SK-N-MC (cell line): Measurements from ENCODE around the gene PHF2.

Experiments used
- DNase-seq: peaks from one replicate; pipeline ENCODE4 v3.0.0-alpha.2; 2011; ENCODE audit warnings: low read depth, low spot score
- H3K27ac ChIP-seq: fragments of 200-600 bp; sonication (generic); 2 replicates; pipeline ENCODE4 v1.5.1; 2016; ENCODE audit warnings: mixed run types
- H3K36me3 ChIP-seq: fragments of 200-600 bp; sonication (generic); 2 replicates; pipeline ENCODE4 v1.6.1; 2017; ENCODE audit warnings: antibody characterized with exemption, low read length, mixed read lengths; ENCODE audit not compliant: insufficient read depth
- H3K4me3 ChIP-seq: fragments of 200-600 bp; sonication (generic); 2 replicates; pipeline ENCODE4 v1.5.1; 2016
- H3K9ac ChIP-seq: fragments of 200-600 bp; sonication (generic); 2 replicates; pipeline ENCODE4 v1.8.0; 2017; ENCODE audit warnings: mixed run types, mixed read lengths; ENCODE audit not compliant: insufficient read length
- H3K9me3 ChIP-seq: fragments of 200-600 bp; sonication (generic); 2 replicates; pipeline ENCODE4 v1.6.1; 2017; ENCODE audit warnings: low read depth, mild to moderate bottlenecking, antibody characterized with exemption, low read length, moderate library complexity, mixed read lengths
- EZH2 ChIP-seq: fragments of 200-600 bp; sonication (generic); IDR thresholded peaks from one replicate; pipeline ENCODE4 v1.6.1; 2017; ENCODE audit warnings: antibody characterized with exemption
- FOXP2 ChIP-seq: optimal IDR thresholded peaks from 2 replicates; pipeline ENCODE3; 2011; ENCODE audit warnings: mild to moderate bottlenecking, moderate library complexity; ENCODE audit not compliant: insufficient read depth; ENCODE audit errors: extremely low read length, control extremely low read depth
- POLR2AphosphoS5 ChIP-seq: IDR thresholded peaks from 2 replicates; pipeline ENCODE4 v1.6.1; 2012; ENCODE audit warnings: mild to moderate bottlenecking, low read depth, low read length, borderline replicate concordance

PHF2 gene

DNA sequence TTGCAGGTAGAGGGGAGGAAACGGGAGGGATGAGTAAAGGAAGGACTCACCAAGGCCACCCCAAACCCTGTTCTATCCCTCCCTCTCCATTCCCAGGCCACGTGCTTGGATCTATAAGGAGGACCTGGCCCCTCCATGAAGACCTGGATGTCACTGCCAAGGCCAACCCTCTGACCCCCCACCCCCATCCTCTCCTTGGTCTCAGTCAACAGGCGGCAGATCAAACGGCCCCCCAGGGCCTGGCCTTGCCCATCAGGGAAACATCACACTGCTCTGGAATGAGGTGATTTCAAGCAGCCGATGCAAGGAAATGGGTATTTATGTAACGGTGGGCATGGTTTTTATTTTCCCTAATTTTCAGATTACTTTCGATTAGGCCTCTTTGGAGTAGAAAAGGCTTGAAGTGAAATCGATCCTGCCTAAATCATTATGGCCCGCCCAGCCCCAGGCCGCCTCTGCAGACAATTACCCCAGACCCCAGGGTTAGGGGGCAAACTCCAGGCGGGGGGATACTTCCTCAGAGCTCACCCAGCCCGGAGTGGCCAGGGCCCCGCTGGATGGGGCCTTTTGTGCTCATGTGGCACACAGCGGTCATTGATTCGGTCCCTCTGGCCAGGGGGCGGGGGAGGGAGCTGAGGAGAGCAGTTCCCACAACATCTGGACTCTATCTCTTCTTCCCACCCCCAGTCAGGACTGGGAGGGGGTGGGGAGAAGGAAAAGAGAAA, 125.3 kb downstream of the PHF2 start:
- Histone ChIP-seq H3K36me3 (no peaks in the 10 kb centered on the region), H3K4me3 (no peak overlapping the region), H3K9me3 (no peaks in the 10 kb centered on the region), H3K9ac (no peak overlapping the region), H3K27ac (no peak overlapping the region)
- no peak for DNase-seq
- TF ChIP-seq POLR2AphosphoS5 (no peak), EZH2 (no peak), FOXP2 (no peak)

DNA sequence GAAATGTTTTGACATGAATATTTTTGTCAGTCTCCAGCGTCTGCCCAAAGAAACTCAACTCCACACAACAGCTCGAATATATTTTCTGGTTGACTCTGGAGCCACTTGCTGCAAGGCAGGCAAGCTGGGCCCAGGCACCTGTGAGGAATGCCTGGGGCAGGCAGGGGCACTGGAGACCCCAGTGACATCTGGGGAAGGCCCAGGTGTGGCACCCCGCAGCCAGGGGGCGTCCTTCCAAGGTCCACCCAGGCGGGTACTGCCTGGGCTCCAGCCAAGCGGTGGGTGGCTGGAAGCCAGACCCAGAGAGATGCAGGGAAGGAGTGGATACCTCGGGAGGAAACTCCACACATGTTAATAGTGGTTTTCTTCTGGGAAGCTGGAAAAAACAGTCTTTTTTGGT, 125.9 kb downstream of the PHF2 start:
- no peak overlapping the region for H3K4me3 ChIP-seq
- no peak overlapping the region for H3K9ac ChIP-seq
- no peaks in the 10 kb centered on the region for H3K36me3 ChIP-seq
- H3K9me3 ChIP-seq: no peaks in the 10 kb centered on the region
- no peak for DNase-seq
- H3K27ac ChIP-seq: no peak overlapping the region
- TF ChIP-seq POLR2AphosphoS5: no peak
- no peak for TF ChIP-seq EZH2
- TF ChIP-seq FOXP2: no peak

DNA sequence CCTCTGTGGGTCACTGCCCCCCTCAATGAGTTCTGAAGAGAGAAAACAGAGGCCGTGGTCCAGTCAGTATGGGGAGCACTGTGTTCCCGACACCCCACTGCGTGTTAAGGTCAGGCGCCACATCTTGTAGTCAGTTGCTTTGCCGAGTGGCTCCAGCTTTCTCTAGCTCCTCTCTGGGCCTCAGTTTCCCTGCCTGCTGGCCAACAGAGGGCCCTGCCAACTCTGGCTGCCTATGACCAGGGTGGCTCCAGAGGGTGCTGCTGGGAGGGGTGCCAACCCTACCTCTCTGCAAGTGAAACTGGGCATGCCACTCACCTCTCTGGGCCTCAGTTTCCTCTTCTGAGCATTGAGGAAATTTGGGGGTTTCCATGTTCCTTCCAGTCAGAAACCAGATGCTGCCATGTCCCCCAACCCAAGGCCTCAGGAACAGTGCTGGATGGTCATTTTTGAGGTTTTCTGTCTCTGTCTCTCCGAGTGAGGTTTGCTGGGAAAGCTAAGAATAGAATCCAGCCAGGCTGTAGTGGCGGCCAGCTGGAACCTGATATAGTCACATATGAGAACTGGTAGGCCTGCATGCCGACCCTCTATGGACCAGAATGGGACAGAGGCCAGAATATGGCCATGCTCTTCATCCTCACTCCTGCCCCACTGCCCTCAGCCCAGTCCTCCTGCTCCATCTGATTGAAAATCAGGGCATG, 132.1 kb downstream of the PHF2 start:
- Histone ChIP-seq H3K4me3 (no peak overlapping the region), H3K9ac (no peak overlapping the region), H3K36me3 (no peaks in the 10 kb centered on the region), H3K27ac (no peak overlapping the region), H3K9me3 (no peaks in the 10 kb centered on the region)
- DNase-seq: no peak
- TF ChIP-seq POLR2AphosphoS5 (no peak), FOXP2 (no peak), EZH2 (no peak)

DNA sequence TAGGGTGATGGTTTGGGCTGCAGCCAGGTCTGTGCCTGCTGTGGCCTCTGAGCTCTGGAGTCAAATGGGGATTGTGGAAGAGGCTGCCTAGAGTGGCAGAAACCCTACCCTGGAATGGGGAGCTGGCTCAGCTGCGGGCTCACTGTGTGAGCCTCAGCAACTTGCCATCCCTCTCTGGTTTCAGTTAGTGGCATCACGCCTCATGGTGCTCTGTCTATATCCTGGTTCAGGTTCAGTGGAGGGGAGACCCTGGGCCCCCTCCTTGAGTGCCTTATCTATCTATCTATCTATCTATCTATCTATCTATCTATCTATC, 132.6 kb downstream of the PHF2 start:
- Histone ChIP-seq H3K27ac (no peak overlapping the region), H3K9ac (no peak overlapping the region), H3K4me3 (no peak overlapping the region), H3K36me3 (no peaks in the 10 kb centered on the region), H3K9me3 (no peaks in the 10 kb centered on the region)
- TF ChIP-seq EZH2 (no peak), FOXP2 (no peak), POLR2AphosphoS5 (no peak)
- DNase-seq: no peak

DNA sequence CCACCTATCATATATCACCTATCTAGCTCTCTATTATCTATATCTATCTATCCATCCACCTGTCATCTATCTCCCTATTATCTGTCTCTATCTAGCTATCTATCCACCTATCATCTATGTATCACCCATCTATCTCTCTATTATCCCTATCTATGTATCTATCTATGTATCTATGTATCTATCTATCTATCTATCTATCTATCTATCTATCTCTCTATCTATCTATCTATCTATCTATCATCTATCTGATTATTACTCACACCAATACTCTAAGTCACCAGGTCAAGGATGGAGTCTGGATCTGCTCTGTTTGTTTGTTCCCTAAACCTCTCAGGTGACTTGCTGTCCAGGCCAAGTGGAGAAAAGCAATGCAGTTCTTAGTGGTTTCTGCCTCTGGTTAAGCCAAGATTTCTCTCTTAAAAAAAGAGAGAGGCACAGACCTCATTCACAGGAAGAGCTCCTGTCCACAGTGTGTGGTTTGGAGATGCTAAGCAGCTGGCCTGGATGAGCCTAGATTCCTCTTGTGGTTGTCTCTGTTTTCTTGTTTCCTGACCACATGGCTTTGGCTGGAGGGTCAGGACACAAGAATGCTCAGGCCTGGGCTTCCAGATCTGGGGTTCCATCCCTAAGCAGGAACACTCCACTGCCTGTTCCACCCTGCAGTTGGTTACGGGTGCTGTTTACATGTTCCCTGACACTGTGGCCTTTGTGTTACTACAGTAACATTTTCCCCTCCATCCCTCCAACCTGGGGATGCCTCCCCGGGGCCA, 133.4 kb downstream of the PHF2 start:
- TF ChIP-seq POLR2AphosphoS5 (no peak), EZH2 (no peak), FOXP2 (no peak)
- Histone ChIP-seq H3K9me3 (no peaks in the 10 kb centered on the region), H3K9ac (no peak overlapping the region), H3K27ac (no peak overlapping the region), H3K36me3 (no peaks in the 10 kb centered on the region), H3K4me3 (no peak overlapping the region)
- DNase-seq: no peak

DNA sequence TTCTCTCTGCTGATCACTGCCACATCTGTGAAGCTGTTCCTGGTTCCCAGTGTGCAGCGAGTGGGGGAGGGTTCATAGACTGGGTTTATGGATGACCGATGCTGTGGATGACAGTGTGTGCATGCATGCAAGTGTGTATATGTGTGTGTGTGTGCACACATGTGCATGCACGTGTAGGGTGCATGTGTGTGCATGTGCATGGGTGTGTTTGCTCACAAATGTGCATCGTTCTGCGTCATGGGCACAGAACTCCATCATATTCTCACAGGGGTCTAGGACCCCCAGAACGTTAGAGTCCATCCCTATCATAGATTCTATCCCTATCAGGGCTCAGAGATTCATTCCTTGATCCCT, 134.0 kb downstream of the PHF2 start:
- no peaks in the 10 kb centered on the region for H3K36me3 ChIP-seq
- no peak overlapping the region for H3K27ac ChIP-seq
- H3K9ac ChIP-seq: no peak overlapping the region
- DNase-seq: no peak
- TF ChIP-seq POLR2AphosphoS5 (no peak), EZH2 (no peak), FOXP2 (no peak)
- no peak overlapping the region for H3K4me3 ChIP-seq
- no peaks in the 10 kb centered on the region for H3K9me3 ChIP-seq

DNA sequence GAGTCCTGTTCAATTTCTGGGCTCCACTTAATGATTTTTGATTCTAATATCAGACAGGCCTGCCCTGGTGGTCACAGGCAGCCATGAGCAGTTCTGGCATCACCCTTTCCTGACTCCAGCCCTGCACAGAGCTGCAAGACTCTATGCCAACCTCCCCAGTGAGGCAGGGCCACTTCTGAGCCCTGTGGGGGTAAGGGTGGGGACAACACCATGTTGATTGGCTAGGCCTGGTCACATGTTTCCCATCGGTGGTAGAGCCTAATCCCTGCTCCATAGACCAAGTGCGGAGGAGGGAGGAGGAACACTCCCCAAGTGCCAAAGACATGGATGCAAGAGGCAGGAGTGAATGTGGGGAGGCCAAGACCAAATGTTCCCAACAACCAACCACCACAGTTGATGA, 134.6 kb downstream of the PHF2 start:
- no peaks in the 10 kb centered on the region for H3K9me3 ChIP-seq
- TF ChIP-seq POLR2AphosphoS5 (no peak), EZH2 (no peak), FOXP2 (no peak)
- no peaks in the 10 kb centered on the region for H3K36me3 ChIP-seq
- no peak overlapping the region for H3K9ac ChIP-seq
- DNase-seq: no peak
- no peak overlapping the region for H3K27ac ChIP-seq
- no peak overlapping the region for H3K4me3 ChIP-seq

DNA sequence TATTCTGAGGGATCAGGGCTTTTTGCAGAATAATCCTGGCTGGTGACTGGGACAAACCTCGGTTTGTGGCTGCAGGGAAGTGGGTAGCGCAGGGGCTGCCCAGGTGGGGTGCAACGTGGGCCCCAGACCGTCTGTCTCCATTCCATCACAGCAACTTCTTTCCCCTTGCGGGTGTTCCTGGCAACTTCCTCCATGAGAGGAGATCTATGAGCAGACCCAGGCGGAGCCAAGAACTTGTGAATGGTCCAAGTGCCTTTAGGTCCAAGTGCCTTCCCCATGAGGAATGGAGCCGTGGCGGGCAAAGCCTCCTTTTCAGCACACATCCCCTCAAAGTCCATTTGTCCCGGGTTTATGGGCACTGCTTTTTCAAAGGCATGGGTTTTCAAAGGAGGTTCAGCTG, 136.5 kb downstream of the PHF2 start:
- Histone ChIP-seq H3K4me3 (no peak overlapping the region), H3K27ac (no peak overlapping the region), H3K9ac (no peak overlapping the region), H3K36me3 (no peaks in the 10 kb centered on the region), H3K9me3 (no peaks in the 10 kb centered on the region)
- no peak for DNase-seq
- no peak for TF ChIP-seq EZH2
- TF ChIP-seq POLR2AphosphoS5: no peak
- no peak for TF ChIP-seq FOXP2

DNA sequence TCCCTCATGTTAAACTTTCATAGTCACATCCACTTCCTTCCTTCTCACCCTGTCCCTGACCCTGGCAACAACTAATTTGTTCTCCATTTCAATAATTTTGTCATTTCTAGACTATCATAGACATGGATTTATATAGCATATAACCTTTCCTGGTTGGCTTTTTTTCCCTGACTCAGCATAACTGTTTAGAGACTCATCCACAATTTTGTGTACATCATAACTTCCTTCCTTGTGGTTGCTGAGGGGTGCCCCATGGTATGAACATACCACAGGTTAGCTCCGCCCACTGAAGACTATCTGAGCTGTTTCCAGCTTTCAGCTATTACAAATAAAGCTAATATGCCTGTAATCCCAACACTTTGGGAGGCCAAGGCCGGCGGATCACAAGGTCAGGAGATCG, 137.3 kb downstream of the PHF2 start:
- TF ChIP-seq POLR2AphosphoS5 (no peak), EZH2 (no peak), FOXP2 (no peak)
- Histone ChIP-seq H3K36me3 (no peaks in the 10 kb centered on the region), H3K27ac (no peak overlapping the region), H3K4me3 (no peak overlapping the region), H3K9me3 (no peaks in the 10 kb centered on the region), H3K9ac (no peak overlapping the region)
- DNase-seq: no peak
